Measurements from ENCODE around the gene RABL3.

Gene RABL3

GRCh38 chr3:120752865-120753264, 10.5 kb upstream of the RABL3 start:
- ATAC-seq = no peak
- no peak for TF ChIP-seq PATZ1 (CRISPR knock-in tag; IDR thresholded peaks at IDR 0.05; ENCODE audit: borderline replicate concordance)
- TF ChIP-seq SNAI2 (CRISPR knock-in tag; IDR thresholded peaks at IDR 0.05) = no peak
- no peak for TF ChIP-seq PPARA (CRISPR knock-in tag; IDR thresholded peaks at IDR 0.05; ENCODE audit: borderline replicate concordance)
- TF ChIP-seq TOX (CRISPR knock-in tag; IDR thresholded peaks at IDR 0.05; ENCODE audit: borderline replicate concordance) = no peak
- TF ChIP-seq, protein P1, sequence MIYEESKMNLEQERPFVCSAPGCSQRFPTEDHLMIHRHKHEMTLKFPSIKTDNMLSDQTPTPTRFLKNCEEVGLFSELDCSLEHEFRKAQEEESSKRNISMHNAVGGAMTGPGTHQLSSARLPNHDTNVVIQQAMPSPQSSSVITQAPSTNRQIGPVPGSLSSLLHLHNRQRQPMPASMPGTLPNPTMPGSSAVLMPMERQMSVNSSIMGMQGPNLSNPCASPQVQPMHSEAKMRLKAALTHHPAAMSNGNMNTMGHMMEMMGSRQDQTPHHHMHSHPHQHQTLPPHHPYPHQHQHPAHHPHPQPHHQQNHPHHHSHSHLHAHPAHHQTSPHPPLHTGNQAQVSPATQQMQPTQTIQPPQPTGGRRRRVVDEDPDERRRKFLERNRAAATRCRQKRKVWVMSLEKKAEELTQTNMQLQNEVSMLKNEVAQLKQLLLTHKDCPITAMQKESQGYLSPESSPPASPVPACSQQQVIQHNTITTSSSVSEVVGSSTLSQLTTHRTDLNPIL (CRISPR knock-in tag; IDR thresholded peaks at IDR 0.05; ENCODE audit: low read depth) = no peak
- no peak for TF ChIP-seq GLIS3 (CRISPR knock-in tag; IDR thresholded peaks at IDR 0.05)
- no peak for TF ChIP-seq RARB (CRISPR knock-in tag; IDR thresholded peaks at IDR 0.05)

DNA sequence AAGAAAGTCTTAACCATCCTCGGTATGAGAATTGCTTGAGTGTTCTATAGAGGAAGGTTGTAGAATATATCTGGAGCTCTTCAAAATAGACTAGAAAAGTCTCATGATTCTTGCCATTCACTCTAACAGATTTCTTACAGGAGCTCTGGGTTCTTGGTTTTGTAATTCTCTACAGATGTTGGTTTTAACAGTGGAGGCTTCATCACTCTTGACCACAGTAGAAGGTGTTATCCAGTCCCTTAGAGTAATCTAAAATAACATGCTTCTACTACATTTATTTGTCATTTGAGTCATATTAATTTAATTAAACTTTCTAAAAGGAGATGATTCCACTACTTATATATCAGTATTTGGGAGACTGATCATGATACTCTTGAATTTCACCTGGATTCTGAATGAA, 9.9 kb upstream of the RABL3 start:
- TF ChIP-seq TOX (CRISPR knock-in tag; IDR thresholded peaks at IDR 0.05; ENCODE audit: borderline replicate concordance) = no peak
- TF ChIP-seq, protein P1 (CRISPR knock-in tag; IDR thresholded peaks at IDR 0.05; ENCODE audit: low read depth) = no peak
- no peak for TF ChIP-seq ISL1 (CRISPR knock-in tag; IDR thresholded peaks at IDR 0.05)
- no peak for TF ChIP-seq SNAI2 (CRISPR knock-in tag; IDR thresholded peaks at IDR 0.05)
- no peak for ATAC-seq

DNA sequence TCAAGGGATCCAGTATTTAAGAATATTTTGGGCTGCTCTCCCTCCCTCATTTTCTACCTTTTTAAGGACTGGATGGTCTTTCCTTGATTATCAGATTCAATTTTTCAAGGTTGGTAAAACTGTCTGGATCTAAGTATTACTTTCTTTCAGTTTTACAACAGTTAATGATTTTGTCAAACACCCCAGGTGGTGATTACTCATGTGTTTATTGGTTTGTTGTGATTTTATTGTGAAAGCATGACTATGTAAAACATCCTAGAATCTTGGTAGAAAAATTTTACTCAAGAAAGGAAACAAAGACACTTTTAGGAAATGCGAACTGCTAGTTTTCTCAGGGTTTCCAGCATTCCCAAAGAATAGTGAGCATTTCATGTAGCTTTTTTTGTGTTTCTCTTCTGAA, 7.5 kb upstream of the RABL3 start:
- ATAC-seq = no peak
- TF ChIP-seq ZFP30 (CRISPR knock-in tag; IDR thresholded peaks at IDR 0.05) = no peak
- TF ChIP-seq ZFP3 (CRISPR knock-in tag; IDR thresholded peaks at IDR 0.05) = no peak
- TF ChIP-seq, protein P2, sequence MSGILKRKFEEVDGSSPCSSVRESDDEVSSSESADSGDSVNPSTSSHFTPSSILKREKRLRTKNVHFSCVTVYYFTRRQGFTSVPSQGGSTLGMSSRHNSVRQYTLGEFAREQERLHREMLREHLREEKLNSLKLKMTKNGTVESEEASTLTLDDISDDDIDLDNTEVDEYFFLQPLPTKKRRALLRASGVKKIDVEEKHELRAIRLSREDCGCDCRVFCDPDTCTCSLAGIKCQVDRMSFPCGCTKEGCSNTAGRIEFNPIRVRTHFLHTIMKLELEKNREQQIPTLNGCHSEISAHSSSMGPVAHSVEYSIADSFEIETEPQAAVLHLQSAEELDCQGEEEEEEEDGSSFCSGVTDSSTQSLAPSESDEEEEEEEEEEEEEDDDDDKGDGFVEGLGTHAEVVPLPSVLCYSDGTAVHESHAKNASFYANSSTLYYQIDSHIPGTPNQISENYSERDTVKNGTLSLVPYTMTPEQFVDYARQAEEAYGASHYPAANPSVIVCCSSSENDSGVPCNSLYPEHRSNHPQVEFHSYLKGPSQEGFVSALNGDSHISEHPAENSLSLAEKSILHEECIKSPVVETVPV (CRISPR knock-in tag; IDR thresholded peaks at IDR 0.05) = no peak
- TF ChIP-seq ZNF70 (CRISPR knock-in tag; IDR thresholded peaks at IDR 0.05) = no peak
- no peak for TF ChIP-seq CSDC2 (CRISPR knock-in tag; IDR thresholded peaks at IDR 0.05)
- TF ChIP-seq OSR1 (CRISPR knock-in tag; IDR thresholded peaks at IDR 0.05) = no peak
- no peak for TF ChIP-seq TCF4 (CRISPR knock-in tag; IDR thresholded peaks at IDR 0.05; ENCODE audit: borderline replicate concordance)
- no peak for TF ChIP-seq ZNF8 (CRISPR knock-in tag; IDR thresholded peaks at IDR 0.05)
- no peak for TF ChIP-seq SNAI2 (CRISPR knock-in tag; IDR thresholded peaks at IDR 0.05)
- no peak for TF ChIP-seq ZNF565 (CRISPR knock-in tag; conservative IDR thresholded peaks at IDR 0.05; ENCODE audit: low read depth)
- TF ChIP-seq TSHZ2 (CRISPR knock-in tag; IDR thresholded peaks at IDR 0.05) = no peak
- no peak for TF ChIP-seq ZC3H10 (CRISPR knock-in tag; IDR thresholded peaks at IDR 0.05)
- TF ChIP-seq, protein P1 (CRISPR knock-in tag; IDR thresholded peaks at IDR 0.05; ENCODE audit: low read depth) = no peak
- no peak for TF ChIP-seq ARNTL (CRISPR knock-in tag; IDR thresholded peaks at IDR 0.05; ENCODE audit: borderline replicate concordance, low read depth)
- TF ChIP-seq RARB (CRISPR knock-in tag; IDR thresholded peaks at IDR 0.05) = no peak
- TF ChIP-seq PPARA (CRISPR knock-in tag; IDR thresholded peaks at IDR 0.05; ENCODE audit: borderline replicate concordance) = no peak
- no peak for TF ChIP-seq ISL1 (CRISPR knock-in tag; IDR thresholded peaks at IDR 0.05)
- no peak for TF ChIP-seq POU6F1 (CRISPR knock-in tag; IDR thresholded peaks at IDR 0.05; ENCODE audit: borderline replicate concordance, low read depth)
- no peak for TF ChIP-seq GLIS3 (CRISPR knock-in tag; IDR thresholded peaks at IDR 0.05)
- no peak for TF ChIP-seq TOX (CRISPR knock-in tag; IDR thresholded peaks at IDR 0.05; ENCODE audit: borderline replicate concordance)

Measured in SK-N-SH treated with all-trans-retinoic acid at 6 μM for 48 hours (cell line).